ENCODE data around the gene SLC9A7.

GRCh38 chrX:46681849-46682248 is 77.1 kb downstream of the SLC9A7 start:
- TF ChIP-seq CTCF (IDR thresholded peaks at IDR 0.05) (no peak), EP300 (IDR thresholded peaks at IDR 0.05) (no peak), PHF8 (IDR thresholded peaks at IDR 0.05; ENCODE audit: borderline replicate concordance, low read depth) (no peak), JUNB (IDR thresholded peaks at IDR 0.05) (no peak), ZNF302 (CRISPR knock-in tag; IDR thresholded peaks at IDR 0.05) (no peak), POLR2A (IDR thresholded peaks at IDR 0.05; ENCODE audit: low read length) (no peak), RAD21 (conservative IDR thresholded peaks at IDR 0.05 in 1 of 2, IDR thresholded peaks at IDR 0.05 in 1 of 2) (no peak)
